ENCODE results near the gene CPOX. TPM values are rescaled to one million over a fixed set of nuclear protein-coding genes. Genes with fewer than 3 reads are reported as not detected.

CPOX gene
- total and polyA plus RNA-seq, 8 donors: 4.1 to 43.7 (median 14.9) TPM

DNA sequence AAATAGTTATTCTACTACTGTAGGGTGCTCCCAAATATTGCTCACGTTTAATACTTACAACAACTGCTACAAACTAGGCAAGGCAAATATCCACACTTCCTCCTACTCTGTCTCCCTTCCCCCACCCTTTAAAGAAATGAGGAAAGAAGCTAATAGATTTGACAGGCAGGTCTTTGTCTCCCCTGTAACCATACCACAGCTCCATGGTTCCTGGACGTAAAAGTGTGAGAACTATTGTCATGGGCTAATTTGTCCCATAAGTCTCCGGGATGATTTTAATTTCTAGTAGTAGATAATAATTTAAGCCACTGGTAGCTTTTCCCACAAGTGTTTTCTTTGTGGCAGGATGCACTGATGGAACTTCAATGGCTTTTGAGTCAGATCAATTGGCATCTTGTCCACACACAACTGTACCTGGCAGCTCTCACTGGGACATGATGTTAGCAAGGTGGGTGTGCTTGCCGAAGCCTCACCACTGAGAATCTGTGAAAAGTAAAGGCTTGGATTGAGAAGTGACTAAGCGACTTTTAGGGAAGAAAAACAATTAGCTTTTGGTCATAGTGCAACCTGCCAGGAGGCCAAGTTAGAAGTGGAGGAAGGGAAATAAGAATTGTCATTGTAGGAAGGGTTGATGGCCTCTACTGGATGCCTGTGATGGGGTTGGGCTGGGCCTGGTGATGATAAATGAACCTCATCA lies 1.4 kb upstream of the CPOX start:
- Histone ChIP-seq H3K9me3 (no peaks in the 10 kb centered on the region), H3K4me3 (no peak overlapping the region), H3K4me1 (peaks cover 8 to 26% (median 20%) of the 10 kb centered on the region in 4 donors), H3K27ac (no peak overlapping the region), H3K36me3 (peaks cover 4 to 13% (median 10%) of the 10 kb centered on the region in 4 donors), H3K27me3 (no peaks in the 10 kb centered on the region)
- DNase-seq: no peak
- intact Hi-C loops (cut with DNase I; ENCODE audit: low total_unique reads): no loop called here
- TF ChIP-seq, protein P1, sequence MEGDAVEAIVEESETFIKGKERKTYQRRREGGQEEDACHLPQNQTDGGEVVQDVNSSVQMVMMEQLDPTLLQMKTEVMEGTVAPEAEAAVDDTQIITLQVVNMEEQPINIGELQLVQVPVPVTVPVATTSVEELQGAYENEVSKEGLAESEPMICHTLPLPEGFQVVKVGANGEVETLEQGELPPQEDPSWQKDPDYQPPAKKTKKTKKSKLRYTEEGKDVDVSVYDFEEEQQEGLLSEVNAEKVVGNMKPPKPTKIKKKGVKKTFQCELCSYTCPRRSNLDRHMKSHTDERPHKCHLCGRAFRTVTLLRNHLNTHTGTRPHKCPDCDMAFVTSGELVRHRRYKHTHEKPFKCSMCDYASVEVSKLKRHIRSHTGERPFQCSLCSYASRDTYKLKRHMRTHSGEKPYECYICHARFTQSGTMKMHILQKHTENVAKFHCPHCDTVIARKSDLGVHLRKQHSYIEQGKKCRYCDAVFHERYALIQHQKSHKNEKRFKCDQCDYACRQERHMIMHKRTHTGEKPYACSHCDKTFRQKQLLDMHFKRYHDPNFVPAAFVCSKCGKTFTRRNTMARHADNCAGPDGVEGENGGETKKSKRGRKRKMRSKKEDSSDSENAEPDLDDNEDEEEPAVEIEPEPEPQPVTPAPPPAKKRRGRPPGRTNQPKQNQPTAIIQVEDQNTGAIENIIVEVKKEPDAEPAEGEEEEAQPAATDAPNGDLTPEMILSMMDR (IDR thresholded peaks at IDR 0.05): no peak
- TF ChIP-seq EP300 (IDR thresholded peaks at IDR 0.05) (no peak), POLR2A (IDR thresholded peaks at IDR 0.05) (no peak), POLR2AphosphoS5 (IDR thresholded peaks at IDR 0.05) (no peak)
- WGBS, 5 donors: 76 to 81% (median 78%) methylated on average over 5 of the region's 5 CpGs

DNA sequence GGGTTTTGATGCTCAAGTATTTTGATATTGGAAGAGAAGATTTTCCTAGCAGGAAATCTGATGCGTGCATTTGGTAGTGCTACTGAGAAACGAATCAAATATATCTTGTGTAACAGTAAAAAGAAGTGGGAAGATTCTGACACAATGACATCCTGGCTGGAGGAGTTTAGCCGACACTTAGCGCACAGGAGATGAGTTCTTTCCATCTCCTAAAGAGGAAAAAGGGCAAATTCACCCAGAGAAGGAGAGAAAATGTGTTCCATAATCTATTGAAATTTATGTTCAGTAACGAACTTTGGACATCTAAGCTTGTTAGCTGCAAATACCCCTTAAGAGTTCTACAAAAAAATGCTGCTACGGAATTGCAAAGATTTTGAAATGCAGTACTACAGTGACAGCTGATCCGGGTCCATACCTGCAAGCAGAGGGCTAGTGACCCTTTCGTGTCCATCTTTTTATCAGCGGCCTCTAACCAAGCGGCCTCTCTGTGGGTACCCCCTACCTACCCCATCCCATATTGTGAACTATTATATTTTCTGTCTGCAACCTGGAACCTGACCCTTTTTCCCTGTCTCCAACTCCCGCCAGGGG lies 971 bp downstream of the CPOX start:
- H3K27me3 ChIP-seq: no peaks in the 10 kb centered on the region
- intact Hi-C loops (cut with DNase I; ENCODE audit: low total_unique reads): no loop called here
- peak overlapping the region in 4 of 5 donors; percentile 72 to 87 (median 82) for H3K27ac ChIP-seq
- peaks cover 8 to 34% (median 21%) of the 10 kb centered on the region in 4 donors for H3K4me1 ChIP-seq
- H3K9me3 ChIP-seq: no peaks in the 10 kb centered on the region
- TF ChIP-seq EP300 (IDR thresholded peaks at IDR 0.05) (no peak), POLR2AphosphoS5 (IDR thresholded peaks at IDR 0.05) (no peak), POLR2A (IDR thresholded peaks at IDR 0.05) (no peak)
- TF ChIP-seq, protein P1 (IDR thresholded peaks at IDR 0.05): no peak
- DNase-seq: no peak
- WGBS, 5 donors: 16 to 24% (median 17%) methylated on average over 11 of the region's 11 CpGs
- H3K4me3 ChIP-seq: peak overlapping the region; percentile 70 to 95 (median 83)
- H3K36me3 ChIP-seq: peaks cover 4 to 34% (median 27%) of the 10 kb centered on the region in 4 donors

DNA sequence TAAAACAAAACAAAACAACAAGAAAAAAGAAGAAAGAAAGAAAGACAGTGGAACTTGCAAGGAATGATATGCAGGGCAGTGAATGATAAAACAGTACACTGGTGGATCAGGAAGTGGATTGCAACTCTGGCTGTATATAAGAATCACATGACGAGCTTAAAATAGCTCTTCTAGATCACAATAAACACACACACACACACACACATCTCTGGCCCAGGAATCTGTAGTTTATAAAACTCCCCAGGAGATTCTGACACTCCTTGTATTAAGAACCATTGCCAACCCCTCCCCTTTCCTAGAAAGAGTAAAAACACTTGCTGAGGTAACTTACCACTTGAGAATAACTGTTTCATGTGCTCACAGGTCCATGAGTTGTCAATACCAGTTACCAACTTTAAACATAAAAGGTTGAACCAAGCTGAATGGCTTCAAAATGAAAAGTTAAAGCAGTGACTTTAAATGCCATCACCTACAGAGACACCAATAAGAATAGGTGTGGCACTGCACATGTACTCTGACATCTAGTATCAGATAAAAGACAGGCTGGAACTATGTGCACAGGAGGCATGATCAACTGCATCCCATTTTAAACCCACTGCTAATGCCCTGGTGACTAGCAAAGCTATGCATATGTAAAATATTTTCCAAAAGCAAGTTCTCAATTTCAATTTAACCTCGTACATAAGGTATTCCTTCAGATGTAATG lies 3.9 kb downstream of the CPOX start:
- intact Hi-C loops (cut with DNase I; ENCODE audit: low total_unique reads): no loop called here
- no peak for DNase-seq
- Histone ChIP-seq H3K4me1 (peaks cover 8 to 34% (median 21%) of the 10 kb centered on the region in 4 donors), H3K27ac (no peak overlapping the region), H3K27me3 (no peaks in the 10 kb centered on the region), H3K36me3 (peaks cover 6 to 62% (median 54%) of the 10 kb centered on the region in 4 donors), H3K9me3 (no peaks in the 10 kb centered on the region), H3K4me3 (no peak overlapping the region)
- 68 to 82% (median 71%) methylated on average over 2 of the region's 2 CpGs for WGBS, 5 donors
- no peak for TF ChIP-seq POLR2AphosphoS5 (IDR thresholded peaks at IDR 0.05)
- no peak for TF ChIP-seq EP300 (IDR thresholded peaks at IDR 0.05)
- TF ChIP-seq, protein P1 (IDR thresholded peaks at IDR 0.05): no peak

GRCh38 chr3:98588065-98588464 lies 5.3 kb downstream of the CPOX start:
- no peak for DNase-seq

More at GRCh38 chr3:98588065-98588464, 5.3 kb downstream of the CPOX start:
- H3K27ac ChIP-seq: no peak overlapping the region
- H3K4me1 ChIP-seq: peaks cover 8 to 28% (median 18%) of the 10 kb centered on the region in 4 donors
- peaks cover 6 to 73% (median 67%) of the 10 kb centered on the region in 4 donors for H3K36me3 ChIP-seq
- TF ChIP-seq POLR2A (IDR thresholded peaks at IDR 0.05) (no peak), POLR2AphosphoS5 (IDR thresholded peaks at IDR 0.05) (no peak), EP300 (IDR thresholded peaks at IDR 0.05) (no peak)
- TF ChIP-seq, protein P1 (IDR thresholded peaks at IDR 0.05): no peak
- no peak overlapping the region for H3K4me3 ChIP-seq
- no peaks in the 10 kb centered on the region for H3K27me3 ChIP-seq
- H3K9me3 ChIP-seq: no peaks in the 10 kb centered on the region
- intact Hi-C loops (cut with DNase I; ENCODE audit: low total_unique reads): no loop called here
